Neural cell (in vitro differentiated cells): ENCODE measurements around the gene DCUN1D1. TPM values are rescaled to one million over a fixed set of nuclear protein-coding genes. Genes with fewer than 3 reads are reported as not detected.

Experiments
- H2AFZ ChIP-seq: fragments of 200-600, 300-800 bp; sonication (generic), shearing (Covaris generic); 2 replicates; pipeline ENCODE4 v1.6.0; 2014; ENCODE audit warnings: low read depth, mild to moderate bottlenecking, antibody characterized with exemption, low read length, moderate library complexity
- H3F3A ChIP-seq: fragments of 200-600 bp; shearing (Covaris generic); 2 replicates; pipeline ENCODE4 v1.6.1; 2016; ENCODE audit warnings: mild to moderate bottlenecking, moderate library complexity, mixed read lengths, antibody characterized with exemption, low read length; ENCODE audit not compliant: insufficient read depth, poor library complexity, severe bottlenecking
- H3K27ac ChIP-seq: fragments of 200-600, 300-800 bp; sonication (generic), shearing (Covaris generic); 2 replicates; pipeline ENCODE4 v1.5.1; 2014; ENCODE audit warnings: mild to moderate bottlenecking, low read length, moderate library complexity
- H3K27me3 ChIP-seq: fragments of 300-800, 200-600 bp; sonication (generic), shearing (Covaris generic); 2 replicates; pipeline ENCODE4 v1.6.0; 2014; ENCODE audit warnings: mild to moderate bottlenecking, low read depth, low read length, moderate library complexity; ENCODE audit not compliant: insufficient read depth
- H3K36me3 ChIP-seq: fragments of 300-800, 200-600 bp; sonication (generic), shearing (Covaris generic); 2 replicates; pipeline ENCODE4 v1.5.1; 2014; ENCODE audit warnings: mild to moderate bottlenecking, antibody characterized with exemption, low read length, moderate library complexity; ENCODE audit not compliant: insufficient read depth
- H3K4me2 ChIP-seq: fragments of 300-800, 200-600 bp; sonication (generic), shearing (Covaris generic); 2 replicates; pipeline ENCODE4 v1.6.0; 2014; ENCODE audit warnings: mild to moderate bottlenecking, low read length
- H3K4me3 ChIP-seq: fragments of 300-800, 200-600 bp; sonication (generic), shearing (Covaris generic); 2 replicates; pipeline ENCODE4 v1.5.1; 2014; ENCODE audit warnings: mild to moderate bottlenecking, low read length, moderate library complexity
- H3K79me2 ChIP-seq: fragments of 200-600 bp; shearing (Covaris generic); replicated peaks from 2 replicates; pipeline ENCODE4 v1.6.0; 2014; ENCODE audit warnings: mild to moderate bottlenecking, low read length, moderate library complexity; ENCODE audit not compliant: insufficient read depth
- H3K9ac ChIP-seq: fragments of 300-800, 200-600 bp; sonication (generic), shearing (Covaris generic); 2 replicates; pipeline ENCODE4 v1.6.1; 2016; ENCODE audit warnings: mild to moderate bottlenecking, low read length, mixed read lengths
- H3K9me2 ChIP-seq: fragments of 200-600 bp; shearing (Covaris generic); 2 replicates; pipeline ENCODE4 v1.6.1; 2016; ENCODE audit warnings: mild to moderate bottlenecking, low read length, mixed read lengths; ENCODE audit not compliant: insufficient read depth
- H3K9me3 ChIP-seq: fragments of 200-600, 300-800 bp; sonication (generic), shearing (Covaris generic); 2 replicates; pipeline ENCODE4 v1.6.1; 2016; ENCODE audit warnings: mild to moderate bottlenecking, mixed run types, low read length, moderate library complexity, mixed read lengths
- H4K20me1 ChIP-seq: fragments of 200-600 bp; shearing (Covaris generic); 2 replicates; pipeline ENCODE4 v1.6.1; 2016; ENCODE audit warnings: mild to moderate bottlenecking, mixed run types; ENCODE audit not compliant: insufficient read depth
- CTCF ChIP-seq: fragments of 450-650 bp; IDR thresholded peaks from 2 replicates; pipeline ENCODE4 v1.5.1; 2014; ENCODE audit warnings: antibody characterized with exemption, mild to moderate bottlenecking, moderate library complexity; ENCODE audit not compliant: poor library complexity, severe bottlenecking
- EP300 ChIP-seq: fragments of 450-650 bp; conservative IDR thresholded peaks from 2 replicates; pipeline ENCODE4 v1.6.1; 2014; ENCODE audit warnings: antibody characterized with exemption, mild to moderate bottlenecking, moderate library complexity; ENCODE audit not compliant: poor library complexity, severe bottlenecking
- EZH2 ChIP-seq: fragments of 200-600, 300-800 bp; shearing (Covaris generic), sonication (generic); IDR thresholded peaks from 2 replicates; pipeline ENCODE4 v1.6.1; 2014; ENCODE audit warnings: antibody characterized with exemption, low read length, borderline replicate concordance, mild to moderate bottlenecking; ENCODE audit not compliant: insufficient read depth, poor library complexity, severe bottlenecking
- MXI1 ChIP-seq: fragments of 450-650 bp; conservative IDR thresholded peaks from 2 replicates; pipeline ENCODE4 v1.6.1; 2014; ENCODE audit warnings: antibody characterized with exemption, mild to moderate bottlenecking; ENCODE audit not compliant: poor library complexity, severe bottlenecking
- POLR2AphosphoS5 ChIP-seq: IDR thresholded peaks from 2 replicates; pipeline ENCODE4 v1.6.1; 2012
- RAD21 ChIP-seq: fragments of 450-650 bp; conservative IDR thresholded peaks from 2 replicates; pipeline ENCODE4 v1.6.1; 2014; ENCODE audit warnings: antibody characterized with exemption, mild to moderate bottlenecking, moderate library complexity
- REST ChIP-seq: IDR thresholded peaks from 2 replicates; pipeline ENCODE4 v1.6.1; 2012; ENCODE audit warnings: borderline replicate concordance
- SMC3 ChIP-seq: fragments of 450-650 bp; conservative IDR thresholded peaks from 2 replicates; pipeline ENCODE4 v1.6.1; 2014; ENCODE audit warnings: antibody characterized with exemption, mild to moderate bottlenecking, moderate library complexity; ENCODE audit not compliant: poor library complexity
- TAF1 ChIP-seq: IDR thresholded peaks from 2 replicates; pipeline ENCODE4 v1.6.1; 2012; ENCODE audit warnings: low read depth
- polyA plus RNA-seq: library from polyadenylated mRNA; depleted of rRNA; stranded (reverse); fragments of >200 nt; gene quantifications from 2 replicates; pipeline ENCODE4 v1.2.3, GENCODE V29; 2014

The DCUN1D1 gene
- polyA plus RNA-seq, 1 donor from 2014 or later, result 33.4 TPM

GRCh38 chr3:182908471-182908870 is 71.9 kb downstream of the DCUN1D1 start:
- Histone ChIP-seq H3K79me2 (no peaks in the 10 kb centered on the region), H3K4me2 (no peak overlapping the region), H3K27ac (no peak overlapping the region)

GRCh38 chr3:182906036-182906435 is 74.3 kb downstream of the DCUN1D1 start:
- no peak overlapping the region for H3K4me3 ChIP-seq
- H3F3A ChIP-seq, result no peaks in the 10 kb centered on the region
- H3K36me3 ChIP-seq, result no peaks in the 10 kb centered on the region
- H3K9me3 ChIP-seq, result no peaks in the 10 kb centered on the region
- H2AFZ ChIP-seq, result no peak overlapping the region
- TF ChIP-seq POLR2AphosphoS5 (no peak), MXI1 (no peak), EP300 (no peak), REST (no peak)
- H3K27ac ChIP-seq, result no peak overlapping the region
- H4K20me1 ChIP-seq, result no peaks in the 10 kb centered on the region
- H3K9ac ChIP-seq, result no peak overlapping the region
- no peaks in the 10 kb centered on the region for H3K9me2 ChIP-seq
- H3K79me2 ChIP-seq, result no peaks in the 10 kb centered on the region
- H3K4me2 ChIP-seq, result no peak overlapping the region
- H3K27me3 ChIP-seq, result no peaks in the 10 kb centered on the region

More at GRCh38 chr3:182908471-182908870, 71.9 kb downstream of the DCUN1D1 start:
- H3K4me3 ChIP-seq, result no peak overlapping the region
- no peaks in the 10 kb centered on the region for H3K9me2 ChIP-seq
- no peaks in the 10 kb centered on the region for H3K27me3 ChIP-seq
- no peaks in the 10 kb centered on the region for H4K20me1 ChIP-seq
- peaks cover 3% of the 10 kb centered on the region for H3K36me3 ChIP-seq
- H2AFZ ChIP-seq, result no peak overlapping the region
- TF ChIP-seq MXI1, result no peak
- no peak for TF ChIP-seq TAF1
- no peak for TF ChIP-seq CTCF
- TF ChIP-seq SMC3, result no peak
- TF ChIP-seq EZH2, result no peak
- TF ChIP-seq POLR2AphosphoS5, result no peak
- TF ChIP-seq REST, result no peak
- TF ChIP-seq EP300, result no peak
- no peak for TF ChIP-seq RAD21
- H3F3A ChIP-seq, result no peaks in the 10 kb centered on the region
- H3K9ac ChIP-seq, result no peak overlapping the region
- H3K9me3 ChIP-seq, result no peaks in the 10 kb centered on the region
